Right forelimb (tissue), 1 donor: ENCODE data around the gene COL4A5.

Source experiments
- DNase-seq: peaks from one replicate; pipeline ENCODE4 v3.0.0-alpha.2; 2018

The COL4A5 gene

DNA sequence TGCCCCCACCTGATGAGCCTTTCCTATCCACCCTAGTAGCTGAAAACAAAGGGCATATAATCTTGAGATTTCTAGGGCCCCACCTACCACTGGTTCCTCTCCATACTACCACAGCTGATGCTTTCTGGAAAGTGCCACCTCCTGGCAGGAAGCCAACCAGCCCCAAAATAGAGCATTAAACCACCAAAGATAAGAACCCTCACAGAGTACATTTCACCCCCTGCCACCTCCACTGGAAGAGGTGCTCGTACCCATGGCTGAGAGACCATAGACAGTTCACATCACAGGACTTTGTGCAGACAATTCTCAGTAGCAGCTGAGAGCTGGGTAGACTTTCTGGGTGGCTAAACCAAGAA, 202.6 kb downstream of the COL4A5 start:
- DNase-seq: no peak

DNA sequence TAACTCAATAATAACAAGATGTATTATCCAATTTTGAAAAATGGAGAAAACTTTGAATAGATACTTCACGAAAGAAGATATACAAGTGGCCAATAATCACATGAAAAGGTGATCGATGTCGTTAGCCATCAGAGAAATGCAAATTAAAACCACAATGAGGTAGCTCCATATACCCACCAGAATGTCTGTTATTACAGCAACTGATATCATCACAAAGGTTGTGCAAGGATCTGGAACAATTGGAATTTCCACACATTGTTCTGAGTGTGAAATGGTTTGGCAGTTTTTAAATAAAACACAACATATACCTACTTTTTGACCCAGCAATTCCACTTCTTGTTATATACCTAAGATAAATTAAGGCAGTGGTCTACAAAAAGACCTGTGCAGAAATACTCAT, 225.1 kb downstream of the COL4A5 start:
- no peak for DNase-seq

DNA sequence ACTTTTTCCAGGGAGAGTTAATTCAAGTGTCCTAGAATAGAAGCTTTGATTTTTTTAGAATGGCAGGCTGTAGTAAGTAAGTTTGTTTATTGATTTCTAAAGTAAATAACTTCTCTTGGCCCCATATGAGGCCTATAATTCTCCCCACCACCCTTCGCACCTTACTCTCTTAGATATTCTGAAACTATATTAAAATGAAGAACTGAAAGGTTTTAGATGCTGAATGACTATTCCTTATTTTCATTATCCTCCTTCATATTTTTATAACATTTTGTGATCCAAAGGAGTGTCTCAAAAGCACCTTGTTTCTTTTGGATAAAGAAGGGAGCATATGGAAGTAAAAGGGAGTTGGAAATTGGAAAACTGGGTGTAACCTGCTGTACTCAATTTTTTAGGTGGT, 226.5 kb downstream of the COL4A5 start:
- DNase-seq: no peak

DNA sequence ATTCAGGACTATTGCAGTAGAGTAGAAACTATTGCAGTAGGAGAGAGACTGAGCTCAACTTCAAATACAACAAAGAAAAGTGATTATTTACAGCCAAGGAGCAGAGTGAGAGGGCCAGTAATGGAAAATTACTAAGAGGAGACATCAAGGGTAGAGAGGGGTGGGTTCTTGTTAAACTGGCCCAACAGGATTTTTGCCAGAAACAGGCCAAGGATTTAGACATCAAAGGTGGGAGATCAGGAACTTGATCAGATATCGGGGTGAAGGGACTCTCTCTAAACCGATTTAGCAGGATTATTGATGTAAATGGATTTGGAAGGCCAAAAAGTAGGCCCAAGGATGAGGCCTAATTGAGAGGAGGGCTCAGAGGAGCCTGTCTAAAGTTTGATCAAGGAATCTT, 231.9 kb downstream of the COL4A5 start:
- DNase-seq: no peak

DNA sequence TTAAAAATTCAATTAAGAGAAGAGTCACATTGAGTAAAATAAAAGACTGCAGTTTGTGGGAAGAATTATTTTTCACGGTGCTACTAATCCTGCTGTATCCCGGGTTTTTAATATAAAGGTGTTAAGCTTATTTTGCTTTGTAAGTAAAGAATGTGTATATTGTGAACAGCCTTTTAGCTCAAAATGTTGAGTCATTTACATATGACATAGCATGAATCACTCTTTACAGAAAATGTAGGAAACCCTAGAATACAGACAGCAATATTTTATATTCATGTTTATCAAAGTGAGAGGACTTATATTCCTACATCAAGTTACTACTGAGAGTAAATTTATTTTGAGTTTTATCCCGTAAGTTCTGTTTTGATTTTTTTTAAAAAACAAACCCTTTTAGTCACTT, 257.1 kb downstream of the COL4A5 start:
- no peak for DNase-seq

DNA sequence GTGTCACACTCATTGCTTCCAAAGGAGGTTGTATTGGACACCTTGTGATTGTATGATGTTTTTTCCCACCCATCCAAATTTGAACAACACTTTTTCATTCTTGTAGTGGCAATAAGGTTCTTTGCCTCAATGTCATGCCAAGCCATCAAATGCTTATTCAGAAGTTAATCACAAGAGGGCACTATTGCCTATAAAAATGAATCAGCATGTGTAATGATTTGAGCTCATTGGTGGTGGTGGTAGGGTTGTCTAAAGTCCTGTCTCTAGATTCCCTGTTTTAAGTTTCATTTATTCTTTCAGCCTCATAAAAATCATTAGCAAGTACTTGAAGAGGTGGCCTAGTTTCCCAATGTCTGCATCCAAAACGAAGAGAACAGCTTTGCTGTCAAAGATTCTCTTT, 259.7 kb downstream of the COL4A5 start:
- DNase-seq: no peak

DNA sequence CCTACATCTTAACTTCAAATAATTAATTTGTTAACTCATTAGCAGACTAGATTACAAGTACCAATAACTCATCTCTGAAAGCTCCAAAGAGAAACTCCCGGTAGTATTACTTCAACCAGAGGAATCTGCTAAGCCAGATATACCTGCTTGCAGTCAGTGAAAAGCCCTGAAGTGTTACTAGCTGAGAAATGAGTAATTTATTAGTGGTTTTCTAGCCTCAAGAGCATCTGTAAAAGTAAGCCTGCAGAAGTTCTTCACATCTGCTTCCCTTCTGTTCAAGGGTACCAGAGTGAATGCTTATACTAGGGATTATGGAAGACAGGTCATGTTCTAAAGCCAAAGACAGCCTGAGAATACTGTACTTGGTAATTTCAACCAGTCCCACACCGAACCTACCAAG, 262.0 kb downstream of the COL4A5 start:
- no peak for DNase-seq

DNA sequence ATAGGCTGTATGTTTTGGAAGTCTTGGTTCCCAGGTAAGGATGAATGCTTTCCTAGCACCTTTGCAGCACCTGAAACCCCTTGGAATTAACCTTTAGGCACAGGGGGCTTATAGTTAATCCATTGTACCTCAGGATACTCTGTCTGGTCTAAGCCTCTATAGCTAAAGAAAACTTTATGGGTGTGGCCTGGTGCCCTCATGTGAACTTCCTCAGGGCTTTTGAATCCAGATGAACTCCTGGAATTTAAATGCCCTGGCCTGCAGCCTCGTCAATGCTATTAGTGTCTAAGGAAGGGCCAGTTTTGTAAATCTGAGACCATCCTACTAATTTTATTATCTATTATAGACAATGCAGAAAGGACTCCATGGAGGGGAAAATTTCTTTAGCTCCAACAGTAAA, 262.9 kb downstream of the COL4A5 start:
- no peak for DNase-seq

DNA sequence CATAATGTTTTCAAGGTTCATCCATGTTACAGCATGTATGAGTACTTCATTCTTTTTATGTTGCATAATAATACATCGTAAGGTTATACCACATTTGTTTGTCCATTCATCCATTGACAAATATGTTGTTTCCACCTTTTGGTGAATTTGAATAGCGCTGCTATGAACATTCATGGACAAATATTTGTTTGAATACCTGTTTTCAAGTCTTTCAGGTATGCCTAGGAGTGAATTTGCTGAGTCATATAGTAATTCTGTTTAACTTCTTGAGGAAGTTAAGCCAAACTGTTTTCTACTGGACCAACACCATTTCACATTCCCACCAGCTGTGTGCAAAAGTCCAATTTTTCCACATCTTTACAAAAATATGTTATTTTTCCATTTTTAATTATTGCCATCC, 265.2 kb downstream of the COL4A5 start:
- no peak for DNase-seq

DNA sequence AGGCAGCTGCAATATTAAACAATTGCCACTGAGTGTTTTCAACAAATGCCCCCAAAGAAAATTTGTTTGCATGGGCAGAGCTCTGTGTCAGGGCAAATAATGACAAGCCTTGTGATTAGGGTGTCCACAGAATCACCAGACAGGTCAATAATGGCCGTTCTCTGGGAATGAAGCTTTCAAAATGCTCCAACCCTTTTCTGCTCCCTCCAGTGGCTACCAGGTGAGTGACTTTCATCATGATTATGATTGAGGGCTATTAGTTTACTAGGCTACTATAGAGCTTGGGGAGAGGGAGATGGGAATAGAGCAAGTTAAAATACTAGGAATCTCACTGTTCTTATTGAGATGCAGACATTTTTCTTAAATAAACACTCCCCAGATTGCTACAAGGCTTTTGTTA, 273.2 kb downstream of the COL4A5 start:
- no peak for DNase-seq

DNA sequence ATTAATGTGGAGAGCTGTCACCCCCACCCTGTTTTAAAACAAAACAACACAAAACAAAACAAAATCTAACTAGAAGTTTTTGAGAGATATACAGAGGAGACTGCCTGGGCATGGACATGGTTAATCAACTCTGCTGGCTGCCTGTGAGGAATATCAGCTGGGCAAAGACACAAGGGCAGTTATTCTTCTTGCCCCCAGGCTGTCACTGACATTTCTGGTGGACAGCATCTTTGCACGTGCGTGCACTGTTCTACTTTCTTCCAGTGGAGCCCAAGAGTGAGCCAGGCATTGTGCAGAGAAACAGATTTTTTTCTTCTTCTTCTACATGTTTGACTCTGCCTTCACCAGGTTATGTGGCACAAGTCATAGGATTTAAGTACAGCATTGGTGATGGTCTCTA, 282.9 kb downstream of the COL4A5 start:
- no peak for DNase-seq

DNA sequence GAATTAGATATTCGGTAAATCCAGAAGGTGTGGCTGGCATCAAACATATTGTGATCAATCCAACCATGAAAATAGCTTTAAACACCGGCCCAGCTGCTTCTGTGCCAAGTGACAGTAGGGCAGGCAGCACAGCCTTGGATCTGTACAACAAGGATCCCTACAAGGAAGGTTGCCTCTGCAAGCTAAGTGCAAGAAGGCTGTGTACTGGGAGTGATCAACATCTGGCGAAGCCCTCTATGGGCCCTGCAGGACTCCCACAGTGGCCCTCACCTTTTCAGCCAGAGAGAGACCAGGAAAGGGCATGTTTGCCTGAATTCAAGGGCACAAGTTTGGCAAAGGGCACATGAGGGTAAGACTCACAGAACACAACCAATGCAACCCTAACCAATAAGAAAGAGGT, 287.1 kb downstream of the COL4A5 start:
- no peak for DNase-seq

DNA sequence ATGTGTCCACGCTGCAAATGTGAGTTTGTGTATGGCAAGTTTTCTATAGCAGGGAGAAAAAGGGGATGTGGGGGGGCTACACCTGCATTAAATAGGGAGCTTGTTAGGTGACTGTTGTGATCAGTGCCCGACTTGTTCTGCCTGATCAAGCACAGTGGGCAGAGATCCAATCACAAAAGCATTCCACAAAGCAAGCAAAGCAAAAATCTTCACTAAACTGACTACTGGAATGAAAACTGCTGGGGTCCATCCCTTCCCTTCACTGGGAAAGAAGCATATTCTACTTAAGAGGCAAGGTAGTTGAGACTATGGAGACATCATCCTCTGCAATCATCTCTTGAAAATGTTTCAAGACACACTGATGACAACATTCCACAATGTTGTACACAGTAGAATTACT, 291.5 kb downstream of the COL4A5 start:
- no peak for DNase-seq

DNA sequence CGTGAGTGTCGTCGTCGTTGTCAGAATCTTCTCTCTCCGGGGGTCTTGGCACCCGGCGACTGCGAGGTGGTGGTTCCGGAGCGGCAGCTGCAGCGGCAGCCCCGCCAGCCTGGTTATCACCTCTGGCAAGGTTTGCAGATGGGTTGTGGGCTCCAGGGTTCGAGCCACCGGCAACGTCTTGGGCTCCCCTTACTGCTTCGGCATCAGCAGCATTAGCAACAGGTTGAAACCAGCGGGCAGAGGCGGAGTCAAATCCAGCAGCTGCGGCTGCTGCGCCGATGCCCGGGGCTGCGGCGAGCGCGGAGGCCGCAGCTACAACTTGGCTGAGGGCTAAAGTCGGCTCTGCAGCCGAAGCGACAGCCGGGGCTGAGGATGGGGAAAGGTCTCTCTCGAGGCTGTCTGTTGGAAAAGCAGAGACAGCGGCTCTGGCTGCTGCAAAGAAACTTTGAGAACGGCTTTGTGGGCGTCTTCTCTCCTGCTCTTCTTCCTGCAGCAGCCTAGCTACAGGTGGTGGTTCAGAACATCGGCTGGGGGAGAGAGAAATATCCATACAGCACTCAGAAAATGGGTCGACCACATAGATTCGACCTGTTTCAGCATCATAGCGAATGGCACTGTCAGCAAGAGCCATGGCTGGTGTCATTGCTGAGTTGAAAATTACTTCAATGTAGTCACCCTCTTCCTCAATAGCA, 293.1 kb downstream of the COL4A5 start:
- no peak for DNase-seq

DNA sequence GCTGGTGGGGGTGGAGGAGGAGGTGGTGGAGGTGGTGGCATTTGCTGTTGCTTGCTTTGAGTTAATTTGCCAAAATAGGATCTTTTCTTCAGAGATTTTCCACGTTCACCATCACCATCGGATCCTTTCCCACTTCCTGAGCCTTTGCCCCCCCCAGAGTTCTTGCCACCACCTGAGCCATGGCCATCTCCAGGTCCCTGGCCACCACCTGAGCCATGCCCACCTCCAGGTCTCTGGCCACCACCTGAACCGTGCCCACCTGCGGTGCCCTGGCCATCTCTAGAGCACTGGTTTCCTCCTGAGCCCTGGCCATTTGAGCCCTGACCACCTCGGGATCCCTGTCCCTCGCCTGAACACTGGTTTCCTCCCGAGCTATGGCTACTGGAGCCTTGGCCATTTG, 294.8 kb downstream of the COL4A5 start:
- DNase-seq: no peak

DNA sequence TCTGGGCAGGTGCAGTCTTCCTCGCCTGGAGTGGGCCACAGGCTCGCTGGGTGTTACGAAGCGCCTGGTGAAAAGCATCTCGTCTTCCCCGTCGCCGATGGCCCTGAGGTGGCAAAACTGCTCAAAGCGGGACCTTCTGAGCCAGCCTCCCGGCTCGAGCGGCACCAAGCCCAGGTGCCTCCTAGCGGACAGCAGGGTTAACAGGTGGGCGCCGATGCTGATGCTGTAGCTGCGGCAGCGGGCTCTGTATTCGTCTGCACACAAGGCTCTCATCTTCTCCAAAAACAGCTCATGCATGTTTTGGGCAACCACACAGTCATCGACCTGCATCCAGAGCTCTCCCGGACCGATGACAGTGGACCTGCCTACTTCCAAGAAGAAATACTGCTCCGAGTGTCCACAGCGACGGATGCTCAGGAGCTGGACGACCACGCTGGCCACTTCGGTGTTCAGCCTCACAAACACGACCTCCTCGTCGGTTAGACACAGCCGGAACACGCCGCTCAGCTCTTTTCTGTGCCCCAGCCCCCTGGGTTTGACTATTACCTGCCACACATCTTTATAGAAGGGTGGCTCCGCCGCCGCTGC, 295.5 kb downstream of the COL4A5 start:
- DNase-seq: no peak

DNA sequence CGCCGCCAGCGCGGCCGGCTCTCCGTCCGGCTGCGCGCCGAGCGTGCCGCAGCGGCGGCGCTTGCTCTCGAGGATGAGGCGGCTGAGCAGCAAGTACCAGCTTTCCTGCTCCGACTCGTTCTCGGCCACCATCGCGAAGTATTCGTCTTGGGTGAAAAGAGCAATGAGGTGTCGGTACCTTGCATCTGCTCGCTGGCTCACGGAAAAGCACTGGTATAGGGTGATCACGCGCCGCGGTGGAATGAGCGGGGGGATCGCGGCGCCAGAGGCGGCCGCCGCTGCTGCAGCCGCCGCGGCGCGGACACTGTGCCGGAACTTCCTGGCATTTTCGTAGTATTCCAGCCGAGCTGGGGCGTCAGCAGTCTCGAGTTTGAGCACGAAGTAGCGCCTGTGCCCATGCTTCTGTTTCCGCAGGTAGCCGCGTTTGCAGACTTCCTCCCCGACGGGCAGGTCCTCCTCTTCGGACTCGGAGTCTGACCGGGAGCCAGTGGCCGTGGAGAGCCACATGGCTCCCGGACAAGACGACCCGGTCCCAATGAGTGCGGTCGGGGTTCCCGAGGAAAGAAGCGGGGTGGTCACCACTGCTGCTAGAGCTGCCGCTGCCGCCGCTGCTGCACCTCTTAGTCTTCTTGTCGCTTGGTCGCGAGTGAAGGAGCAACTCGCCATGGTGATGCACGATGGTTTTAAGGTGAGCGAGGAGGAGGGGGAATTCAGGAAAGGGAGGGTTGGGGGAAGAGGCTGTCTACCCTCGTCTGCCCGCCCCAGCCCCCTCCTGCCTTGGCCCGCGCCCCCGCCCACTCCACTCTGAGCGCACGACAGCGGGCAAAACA, 296.3 kb downstream of the COL4A5 start:
- no peak for DNase-seq

DNA sequence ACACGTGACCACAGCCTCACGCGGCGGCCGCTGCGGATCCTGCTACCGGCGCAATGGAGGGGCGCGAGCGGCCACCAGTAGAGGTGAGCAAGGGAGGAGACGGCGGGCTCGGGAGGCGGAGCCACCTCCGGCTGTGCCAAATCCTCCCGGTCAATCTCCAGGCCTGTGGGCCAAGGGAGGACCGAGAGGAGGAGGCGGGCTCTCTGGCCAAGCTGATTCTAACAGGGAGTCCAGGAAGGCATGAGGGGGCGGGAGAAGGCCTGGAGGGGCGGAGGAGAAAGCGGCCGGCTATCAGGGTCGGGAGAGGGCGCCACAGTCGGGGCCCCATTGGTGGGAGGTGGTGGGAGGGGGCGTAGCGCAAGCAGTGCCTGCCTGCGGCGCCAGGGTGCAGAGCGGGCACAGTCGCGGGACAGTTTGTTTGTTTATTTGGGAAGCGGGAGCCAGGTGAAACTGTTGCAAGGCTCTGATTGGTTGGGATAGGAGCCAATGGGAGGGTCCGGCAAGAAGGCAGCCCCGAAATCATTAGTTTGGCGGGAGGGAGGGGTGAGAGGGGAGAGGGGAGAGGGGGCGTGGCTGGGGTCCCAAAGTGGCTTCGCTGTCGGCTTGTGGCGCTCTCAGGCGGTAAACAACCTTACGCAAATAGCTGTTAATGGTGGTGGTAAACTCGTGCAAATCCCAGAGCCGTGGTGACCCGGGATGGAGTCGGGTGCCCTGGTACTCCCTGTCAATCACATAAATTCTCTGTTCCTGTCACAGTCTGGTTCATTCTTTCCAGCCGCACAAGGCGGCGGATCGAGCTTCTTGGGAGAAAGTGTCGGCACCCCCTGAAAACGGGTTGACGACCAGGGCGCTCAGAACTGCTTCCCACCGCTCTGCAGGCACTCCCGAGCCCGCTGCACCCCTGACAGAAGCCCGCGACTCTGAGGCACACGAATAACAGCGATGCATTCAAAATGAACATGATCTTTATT, 297.2 kb downstream of the COL4A5 start, which contains the start of gene IRS4:
TSS of gene IRS4 (minus strand) at position 55 of the 971 bp plus-strand sequence.
- no peak for DNase-seq

DNA sequence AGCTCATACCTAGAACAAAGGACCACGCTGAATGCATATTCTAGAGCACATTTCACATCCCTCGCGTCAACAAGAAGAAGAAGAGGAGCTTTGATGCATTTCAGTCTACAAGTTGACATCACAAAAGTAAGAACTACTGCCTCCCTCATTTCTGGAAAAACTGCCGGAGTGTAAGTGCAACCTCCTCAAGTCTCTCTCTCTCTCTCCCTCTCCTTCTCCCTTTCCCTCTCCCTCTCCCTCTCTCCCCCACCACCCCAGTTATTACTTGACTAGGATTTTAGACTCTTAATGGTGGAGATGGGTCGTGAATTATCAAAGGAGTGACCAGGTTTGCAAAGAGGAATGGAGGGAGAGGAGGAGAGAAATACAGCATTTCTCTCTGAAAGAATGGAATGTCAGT, 298.1 kb downstream of the COL4A5 start:
- DNase-seq: no peak

DNA sequence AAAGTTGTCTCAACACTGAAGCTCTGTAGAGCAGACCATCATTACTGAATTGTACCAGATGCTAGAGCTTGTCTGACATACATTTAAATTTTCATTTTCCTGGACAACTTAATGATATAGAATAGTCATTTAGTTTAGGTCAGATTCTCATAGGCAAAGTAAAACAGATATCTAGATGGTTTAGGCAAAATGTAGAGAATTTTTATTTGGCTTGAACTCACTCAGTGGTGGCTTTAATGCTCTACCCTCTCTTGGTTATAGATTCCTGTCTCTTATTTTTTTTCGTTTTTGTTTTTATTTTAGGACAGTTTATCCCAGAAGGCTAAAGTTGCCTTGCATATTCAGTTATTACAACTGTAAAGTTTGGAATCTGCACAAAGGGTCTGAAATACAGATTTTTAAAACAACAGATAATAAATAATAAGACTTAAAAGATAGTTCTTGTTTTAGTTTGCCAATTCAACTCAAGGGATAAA, 300.7 kb downstream of the COL4A5 start:
- no peak for DNase-seq
